ENCODE data around the gene SDC3.

DNA sequence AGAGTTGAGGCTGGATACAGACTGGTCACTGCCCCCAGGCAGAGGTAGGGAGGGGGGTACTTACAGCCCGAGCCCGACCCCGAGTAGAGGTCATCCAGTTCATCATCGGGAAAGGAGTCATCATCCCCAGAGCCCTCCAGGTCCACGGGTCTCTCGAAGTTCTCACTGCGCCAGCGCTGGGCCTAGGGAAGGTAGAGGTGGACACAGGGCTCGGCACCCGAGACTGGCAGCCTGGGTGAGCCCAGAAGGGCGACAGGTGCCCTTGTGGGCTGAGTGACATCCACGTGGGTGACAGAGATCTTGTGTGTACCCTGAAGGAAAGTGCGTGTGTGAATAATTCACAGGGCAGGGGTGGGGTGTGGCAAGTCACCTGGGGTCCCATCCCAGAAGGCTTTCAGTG, 30.0 kb downstream of the SDC3 start:
- no peak for TF ChIP-seq EZH2 (IDR thresholded peaks at IDR 0.05; ENCODE audit: borderline replicate concordance, low read depth, low read length, poor library complexity, severe bottlenecking)
- TF ChIP-seq, protein P1, sequence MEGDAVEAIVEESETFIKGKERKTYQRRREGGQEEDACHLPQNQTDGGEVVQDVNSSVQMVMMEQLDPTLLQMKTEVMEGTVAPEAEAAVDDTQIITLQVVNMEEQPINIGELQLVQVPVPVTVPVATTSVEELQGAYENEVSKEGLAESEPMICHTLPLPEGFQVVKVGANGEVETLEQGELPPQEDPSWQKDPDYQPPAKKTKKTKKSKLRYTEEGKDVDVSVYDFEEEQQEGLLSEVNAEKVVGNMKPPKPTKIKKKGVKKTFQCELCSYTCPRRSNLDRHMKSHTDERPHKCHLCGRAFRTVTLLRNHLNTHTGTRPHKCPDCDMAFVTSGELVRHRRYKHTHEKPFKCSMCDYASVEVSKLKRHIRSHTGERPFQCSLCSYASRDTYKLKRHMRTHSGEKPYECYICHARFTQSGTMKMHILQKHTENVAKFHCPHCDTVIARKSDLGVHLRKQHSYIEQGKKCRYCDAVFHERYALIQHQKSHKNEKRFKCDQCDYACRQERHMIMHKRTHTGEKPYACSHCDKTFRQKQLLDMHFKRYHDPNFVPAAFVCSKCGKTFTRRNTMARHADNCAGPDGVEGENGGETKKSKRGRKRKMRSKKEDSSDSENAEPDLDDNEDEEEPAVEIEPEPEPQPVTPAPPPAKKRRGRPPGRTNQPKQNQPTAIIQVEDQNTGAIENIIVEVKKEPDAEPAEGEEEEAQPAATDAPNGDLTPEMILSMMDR (conservative IDR thresholded peaks at IDR 0.05; ENCODE audit: low read depth, low read length) = no peak
